ENCODE data around the gene TMEM150B. TPM values are rescaled to one million over a fixed set of nuclear protein-coding genes. Genes with fewer than 3 reads are reported as not detected.

TMEM150B gene
- total and polyA plus RNA-seq, 2 donors (not counting 3 experiments of a cell fraction or from before 2014, with no cell fraction given), result not detected

DNA sequence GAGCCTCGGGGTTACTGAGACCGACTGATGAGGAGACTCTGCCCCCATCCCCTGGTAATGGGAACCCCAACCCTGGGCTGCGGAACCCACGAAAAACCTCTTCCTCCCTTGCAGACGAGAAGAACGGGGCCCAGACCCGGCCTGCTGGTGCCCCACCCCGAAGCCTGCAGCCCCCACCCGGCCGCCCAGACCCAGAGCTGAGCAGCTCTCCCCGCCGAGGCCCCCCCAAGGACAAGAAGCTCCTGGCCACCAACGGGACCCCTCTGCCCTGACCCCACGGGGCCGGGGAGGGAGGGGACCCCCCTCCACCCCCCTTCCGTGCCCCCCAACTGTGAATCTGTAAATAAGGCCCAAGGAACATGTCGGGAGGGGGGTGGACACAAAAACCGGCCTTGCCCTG lies 13.3 kb downstream of the TMEM150B start:
- H3K27ac ChIP-seq (ENCODE audit: insufficient read depth, low read depth, low read length), result no peak overlapping the region
- H4K20me1 ChIP-seq (replicated peaks; ENCODE audit: control insufficient read depth, extremely low read depth, insufficient read depth, low read length), result no peaks in the 10 kb centered on the region
- H2AFZ ChIP-seq (ENCODE audit: low read depth, low read length), result no peak overlapping the region
- DNase-seq (ENCODE audit: low read depth, low spot score), result no peak
- no peaks in the 10 kb centered on the region for H3K9me1 ChIP-seq (replicated peaks; ENCODE audit: control insufficient read depth, extremely low read depth, insufficient read depth, low read length)
- intact Hi-C loops (cut with micrococcal nuclease), result no loop called here
- TF ChIP-seq POLR2A (IDR thresholded peaks at IDR 0.05; ENCODE audit: low read depth, low read length) (no peak), GATA2 (IDR thresholded peaks at IDR 0.05; ENCODE audit: insufficient read depth, insufficient read length, low read depth, low read length) (no peak), EZH2 (IDR thresholded peaks at IDR 0.05; ENCODE audit: borderline replicate concordance, low read depth, low read length, severe bottlenecking) (no peak), POLR2AphosphoS5 (IDR thresholded peaks at IDR 0.05; ENCODE audit: insufficient read depth, low read depth, low read length) (no peak), MAX (IDR thresholded peaks at IDR 0.05; ENCODE audit: insufficient read depth, insufficient read length) (no peak), MYC (IDR thresholded peaks at IDR 0.05; ENCODE audit: low read depth, low read length) (no peak), FOS (IDR thresholded peaks at IDR 0.05; ENCODE audit: borderline replicate concordance, insufficient read depth, low read length) (no peak), JUN (IDR thresholded peaks at IDR 0.05; ENCODE audit: borderline replicate concordance, insufficient read depth, insufficient read length, low read depth) (no peak)
- TF ChIP-seq, protein P1, sequence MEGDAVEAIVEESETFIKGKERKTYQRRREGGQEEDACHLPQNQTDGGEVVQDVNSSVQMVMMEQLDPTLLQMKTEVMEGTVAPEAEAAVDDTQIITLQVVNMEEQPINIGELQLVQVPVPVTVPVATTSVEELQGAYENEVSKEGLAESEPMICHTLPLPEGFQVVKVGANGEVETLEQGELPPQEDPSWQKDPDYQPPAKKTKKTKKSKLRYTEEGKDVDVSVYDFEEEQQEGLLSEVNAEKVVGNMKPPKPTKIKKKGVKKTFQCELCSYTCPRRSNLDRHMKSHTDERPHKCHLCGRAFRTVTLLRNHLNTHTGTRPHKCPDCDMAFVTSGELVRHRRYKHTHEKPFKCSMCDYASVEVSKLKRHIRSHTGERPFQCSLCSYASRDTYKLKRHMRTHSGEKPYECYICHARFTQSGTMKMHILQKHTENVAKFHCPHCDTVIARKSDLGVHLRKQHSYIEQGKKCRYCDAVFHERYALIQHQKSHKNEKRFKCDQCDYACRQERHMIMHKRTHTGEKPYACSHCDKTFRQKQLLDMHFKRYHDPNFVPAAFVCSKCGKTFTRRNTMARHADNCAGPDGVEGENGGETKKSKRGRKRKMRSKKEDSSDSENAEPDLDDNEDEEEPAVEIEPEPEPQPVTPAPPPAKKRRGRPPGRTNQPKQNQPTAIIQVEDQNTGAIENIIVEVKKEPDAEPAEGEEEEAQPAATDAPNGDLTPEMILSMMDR (IDR thresholded peaks at IDR 0.05; ENCODE audit: extremely low read depth in 1 of 2, insufficient read depth in 1 of 2, low read depth in 1 of 2, low read length in 2 of 2), result no peak
- H3K4me1 ChIP-seq (ENCODE audit: control insufficient read depth, extremely low read depth, insufficient read depth, low read length), result no peaks in the 10 kb centered on the region
- no peak overlapping the region for H3K9ac ChIP-seq (replicated peaks; ENCODE audit: extremely low read depth, insufficient read depth, low read length)
- H3K9me3 ChIP-seq (replicated peaks; ENCODE audit: control insufficient read depth, insufficient read depth, low read length), result no peaks in the 10 kb centered on the region
- dilution Hi-C loops (cut with MboI; ENCODE audit: extremely low pct_ligation_motif_present, low sequenced_read_pairs), result no loop called here
- H3K4me3 ChIP-seq (replicated peaks in 1 of 3; ENCODE audit: insufficient read depth in 1 of 3, low read depth in 1 of 3, low read length in 3 of 3), result no peak overlapping the region
- ChIA-PET CTCF (interaction anchor here (0.6 to 2.8 kb wide), 2 partner anchors 10 to 173 kb away, joined by 3 to 18 read pairs; no protein-coding TSS in a partner anchor), POLR2A (no interaction called here)
- FAIRE-seq, result no peak
- no peak overlapping the region for H3K4me2 ChIP-seq (ENCODE audit: insufficient read depth, low read length)
- no peaks in the 10 kb centered on the region for H3K79me2 ChIP-seq (ENCODE audit: control insufficient read depth, insufficient read depth, low read length)
- no peaks in the 10 kb centered on the region for H3K27me3 ChIP-seq (ENCODE audit: control insufficient read depth in 2 of 2, insufficient read depth in 2 of 2, low read length in 2 of 2)
- no TSS peak for BruUV-seq (replicated peaks)
- H3K36me3 ChIP-seq (ENCODE audit: control insufficient read depth in 2 of 2, extremely low read depth in 1 of 2, insufficient read depth in 2 of 2, low read length in 2 of 2), result no peaks in the 10 kb centered on the region
